GM12878 (cell line): ENCODE measurements around the gene HSPB6.

Experiments
- CHD2 ChIP-seq: IDR thresholded peaks from 2 replicates; pipeline ENCODE4 v1.6.1; 2011; ENCODE audit warnings: low read depth, low read length, improper control_type of control experiment, borderline replicate concordance
- CREB1 ChIP-seq: IDR thresholded peaks from 2 replicates; pipeline ENCODE4 v1.6.1; 2012; ENCODE audit warnings: low read depth, mild to moderate bottlenecking, inconsistent platforms
- CTCF ChIP-seq, 3 experiments: IDR thresholded peaks in 2 of 3; conservative IDR thresholded peaks in 1 of 3; 2 replicates each; pipeline ENCODE4 v1.5.1; 2011; ENCODE audit warnings: low read depth in 3 of 3, low read length in 3 of 3, mild to moderate bottlenecking in 3 of 3, control low read depth in 2 of 3, moderate library complexity in 2 of 3, inconsistent platforms in 1 of 3, mixed read lengths in 1 of 3; ENCODE audit not compliant: control insufficient read depth in 2 of 3, insufficient read depth in 1 of 3; ENCODE audit errors: extremely low read depth in 1 of 3
- IRF5 ChIP-seq: fragments of 450-650 bp; IDR thresholded peaks from 2 replicates; pipeline ENCODE4 v1.6.1; 2017; ENCODE audit warnings: borderline replicate concordance
- JUND ChIP-seq: IDR thresholded peaks from 2 replicates; pipeline ENCODE4 v1.6.1; 2012; ENCODE audit warnings: low read depth, mild to moderate bottlenecking, low read length, improper control_type of control experiment, moderate library complexity
- MTA3 ChIP-seq: IDR thresholded peaks from 2 replicates; pipeline ENCODE4 v1.6.1; 2012; ENCODE audit warnings: low read length, inconsistent platforms, borderline replicate concordance
- PKNOX1 ChIP-seq: fragments of 450-650 bp; IDR thresholded peaks from 2 replicates; pipeline ENCODE4 v1.6.1; 2016; ENCODE audit warnings: mild to moderate bottlenecking
- RAD51 ChIP-seq: fragments of 450-650 bp; IDR thresholded peaks from 2 replicates; pipeline ENCODE4 v1.6.1; 2016; ENCODE audit warnings: moderate library complexity, mild to moderate bottlenecking, inconsistent platforms
- SMC3 ChIP-seq: IDR thresholded peaks from 2 replicates; pipeline ENCODE4 v1.6.1; 2011; ENCODE audit warnings: low read length, improper control_type of control experiment, borderline replicate concordance
- USF1 ChIP-seq: IDR thresholded peaks from 2 replicates; pipeline ENCODE4 v1.6.1; 2011; ENCODE audit warnings: borderline replicate concordance, low read depth, mild to moderate bottlenecking, moderate library complexity, mixed read lengths, low read length; ENCODE audit not compliant: insufficient read depth; ENCODE audit errors: extremely low read length
- YY1 ChIP-seq: IDR thresholded peaks from 2 replicates; pipeline ENCODE4 v1.6.1; 2011; ENCODE audit warnings: low read depth, mild to moderate bottlenecking, low read length

GRCh38 chr19:35715355-35715809 lies 41.4 kb downstream of the HSPB6 start:
- no peak for TF ChIP-seq MTA3
- TF ChIP-seq JUND = no peak
- TF ChIP-seq CTCF (IDR thresholded peaks at IDR 0.05 in 2 of 3, conservative IDR thresholded peaks at IDR 0.05 in 1 of 3; ENCODE audit: control insufficient read depth in 2 of 3, extremely low read depth in 1 of 3, insufficient read depth in 1 of 3, low read depth in 3 of 3, low read length in 3 of 3) = no peak
- TF ChIP-seq IRF5 = no peak
- TF ChIP-seq SMC3 = no peak
- no peak for TF ChIP-seq RAD51
- TF ChIP-seq PKNOX1 = no peak
- TF ChIP-seq CHD2 = no peak
- no peak for TF ChIP-seq YY1
- no peak for TF ChIP-seq CREB1
- no peak for TF ChIP-seq USF1
